ENCODE measurements around the gene WNT11. TPM values are rescaled to one million over a fixed set of nuclear protein-coding genes. Genes with fewer than 3 reads are reported as not detected.
"Not testable (repeated sequence)": the region's sequence is repeated elsewhere in the genome, so short reads cannot be mapped to it uniquely, and the experiment has no call there.

Gene WNT11
- polyA plus RNA-seq, 1 donor from 2014 or later: 2.3 TPM

DNA sequence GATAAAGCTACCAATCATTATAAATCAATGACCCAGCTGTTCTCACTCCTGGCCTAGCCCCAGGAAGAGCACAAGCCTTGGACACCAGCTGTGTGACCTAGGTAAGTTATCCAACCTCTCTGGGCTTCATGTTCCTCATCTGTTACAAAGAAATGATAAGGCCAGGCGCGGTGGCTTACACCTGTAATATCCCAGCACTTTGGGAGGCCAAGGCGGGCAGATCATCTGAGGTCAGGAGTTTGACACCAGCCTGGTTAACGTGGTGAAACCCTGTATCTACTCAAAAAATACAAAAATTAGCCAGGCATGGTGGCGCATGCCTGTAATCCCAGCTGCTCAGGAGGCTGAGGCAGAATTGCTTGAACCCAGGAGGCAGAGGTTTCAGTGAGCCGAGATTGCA, 7.6 kb downstream of the WNT11 start:
- not testable (repeated sequence) for H3F3A ChIP-seq (ENCODE audit: insufficient read depth, low read length, poor library complexity, severe bottlenecking); H3K4me2 ChIP-seq (ENCODE audit: low read length); H3K27ac ChIP-seq (ENCODE audit: low read length); H3K9me3 ChIP-seq (ENCODE audit: low read length); H3K36me3 ChIP-seq (ENCODE audit: insufficient read depth, low read length); H3K79me2 ChIP-seq (replicated peaks; ENCODE audit: insufficient read depth, low read length); H3K9me2 ChIP-seq (ENCODE audit: insufficient read depth, low read length); H4K20me1 ChIP-seq (ENCODE audit: insufficient read depth); H3K9ac ChIP-seq (ENCODE audit: low read length); H3K4me3 ChIP-seq (ENCODE audit: low read length); H2AFZ ChIP-seq (ENCODE audit: low read depth, low read length); H3K27me3 ChIP-seq (ENCODE audit: insufficient read depth, low read depth, low read length)

DNA sequence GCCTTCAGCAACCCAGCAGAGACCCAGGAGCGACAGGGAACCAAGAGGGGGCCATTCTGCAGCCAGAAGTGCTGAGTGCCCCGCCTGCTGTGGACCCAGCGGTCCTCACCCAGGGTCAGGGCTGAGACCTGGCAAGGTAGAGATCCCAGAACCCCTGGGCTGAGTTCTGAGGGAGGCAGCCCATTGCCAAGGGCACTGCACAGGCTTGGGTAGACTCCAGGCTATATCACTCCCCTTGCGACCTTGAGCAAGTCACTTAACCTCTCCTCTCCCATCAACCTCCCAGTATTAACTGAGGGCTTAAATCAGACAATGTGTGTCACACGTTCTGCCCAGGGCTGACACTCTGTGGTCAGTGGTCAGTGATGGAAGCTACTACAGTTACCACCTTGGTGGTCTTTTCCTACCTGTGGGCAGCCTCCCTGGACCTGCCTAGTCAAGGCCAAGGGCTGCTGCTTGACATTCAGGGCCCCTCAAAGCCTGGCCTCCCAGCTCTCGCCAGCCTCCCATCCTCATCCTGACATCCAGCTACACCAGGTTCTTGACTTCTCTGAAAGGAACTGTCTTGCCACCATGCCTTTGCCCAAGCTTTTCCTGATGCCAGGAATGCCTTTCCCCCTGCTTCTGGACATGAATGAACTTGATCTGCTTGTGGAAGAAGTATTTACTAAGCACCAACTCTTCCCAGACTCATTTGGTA, 8.2 kb downstream of the WNT11 start:
- H3K9me2 ChIP-seq (ENCODE audit: insufficient read depth, low read length): no peaks in the 10 kb centered on the region
- no peaks in the 10 kb centered on the region for H3K36me3 ChIP-seq (ENCODE audit: insufficient read depth, low read length)
- H3K27me3 ChIP-seq (ENCODE audit: insufficient read depth, low read depth, low read length): peaks cover 4% of the 10 kb centered on the region
- no peak overlapping the region for H3K4me3 ChIP-seq (ENCODE audit: low read length)
- no peaks in the 10 kb centered on the region for H3K79me2 ChIP-seq (replicated peaks; ENCODE audit: insufficient read depth, low read length)
- no peak overlapping the region for H3K4me2 ChIP-seq (ENCODE audit: low read length)
- no peaks in the 10 kb centered on the region for H3K9me3 ChIP-seq (ENCODE audit: low read length)
- no peaks in the 10 kb centered on the region for H4K20me1 ChIP-seq (ENCODE audit: insufficient read depth)
- H3K27ac ChIP-seq (ENCODE audit: low read length): no peak overlapping the region
- no peak overlapping the region for H2AFZ ChIP-seq (ENCODE audit: low read depth, low read length)
- H3K9ac ChIP-seq (ENCODE audit: low read length): no peak overlapping the region
- no peaks in the 10 kb centered on the region for H3F3A ChIP-seq (ENCODE audit: insufficient read depth, low read length, poor library complexity, severe bottlenecking)
- TF ChIP-seq, protein P1, sequence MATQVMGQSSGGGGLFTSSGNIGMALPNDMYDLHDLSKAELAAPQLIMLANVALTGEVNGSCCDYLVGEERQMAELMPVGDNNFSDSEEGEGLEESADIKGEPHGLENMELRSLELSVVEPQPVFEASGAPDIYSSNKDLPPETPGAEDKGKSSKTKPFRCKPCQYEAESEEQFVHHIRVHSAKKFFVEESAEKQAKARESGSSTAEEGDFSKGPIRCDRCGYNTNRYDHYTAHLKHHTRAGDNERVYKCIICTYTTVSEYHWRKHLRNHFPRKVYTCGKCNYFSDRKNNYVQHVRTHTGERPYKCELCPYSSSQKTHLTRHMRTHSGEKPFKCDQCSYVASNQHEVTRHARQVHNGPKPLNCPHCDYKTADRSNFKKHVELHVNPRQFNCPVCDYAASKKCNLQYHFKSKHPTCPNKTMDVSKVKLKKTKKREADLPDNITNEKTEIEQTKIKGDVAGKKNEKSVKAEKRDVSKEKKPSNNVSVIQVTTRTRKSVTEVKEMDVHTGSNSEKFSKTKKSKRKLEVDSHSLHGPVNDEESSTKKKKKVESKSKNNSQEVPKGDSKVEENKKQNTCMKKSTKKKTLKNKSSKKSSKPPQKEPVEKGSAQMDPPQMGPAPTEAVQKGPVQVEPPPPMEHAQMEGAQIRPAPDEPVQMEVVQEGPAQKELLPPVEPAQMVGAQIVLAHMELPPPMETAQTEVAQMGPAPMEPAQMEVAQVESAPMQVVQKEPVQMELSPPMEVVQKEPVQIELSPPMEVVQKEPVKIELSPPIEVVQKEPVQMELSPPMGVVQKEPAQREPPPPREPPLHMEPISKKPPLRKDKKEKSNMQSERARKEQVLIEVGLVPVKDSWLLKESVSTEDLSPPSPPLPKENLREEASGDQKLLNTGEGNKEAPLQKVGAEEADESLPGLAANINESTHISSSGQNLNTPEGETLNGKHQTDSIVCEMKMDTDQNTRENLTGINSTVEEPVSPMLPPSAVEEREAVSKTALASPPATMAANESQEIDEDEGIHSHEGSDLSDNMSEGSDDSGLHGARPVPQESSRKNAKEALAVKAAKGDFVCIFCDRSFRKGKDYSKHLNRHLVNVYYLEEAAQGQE (IDR thresholded peaks at IDR 0.05; ENCODE audit: borderline replicate concordance): no peak
- TF ChIP-seq SMC3 (conservative IDR thresholded peaks at IDR 0.05; ENCODE audit: poor library complexity): no peak
- no peak for TF ChIP-seq TAF1 (IDR thresholded peaks at IDR 0.05; ENCODE audit: low read depth)
- no peak for TF ChIP-seq EZH2 (IDR thresholded peaks at IDR 0.05; ENCODE audit: borderline replicate concordance, insufficient read depth, low read length, poor library complexity, severe bottlenecking)
- no peak for TF ChIP-seq POLR2AphosphoS5 (IDR thresholded peaks at IDR 0.05)
- TF ChIP-seq MXI1 (conservative IDR thresholded peaks at IDR 0.05; ENCODE audit: poor library complexity, severe bottlenecking): no peak
- TF ChIP-seq EP300 (conservative IDR thresholded peaks at IDR 0.05; ENCODE audit: poor library complexity, severe bottlenecking): no peak
- no peak for TF ChIP-seq RAD21 (conservative IDR thresholded peaks at IDR 0.05)
- TF ChIP-seq, protein P2, sequence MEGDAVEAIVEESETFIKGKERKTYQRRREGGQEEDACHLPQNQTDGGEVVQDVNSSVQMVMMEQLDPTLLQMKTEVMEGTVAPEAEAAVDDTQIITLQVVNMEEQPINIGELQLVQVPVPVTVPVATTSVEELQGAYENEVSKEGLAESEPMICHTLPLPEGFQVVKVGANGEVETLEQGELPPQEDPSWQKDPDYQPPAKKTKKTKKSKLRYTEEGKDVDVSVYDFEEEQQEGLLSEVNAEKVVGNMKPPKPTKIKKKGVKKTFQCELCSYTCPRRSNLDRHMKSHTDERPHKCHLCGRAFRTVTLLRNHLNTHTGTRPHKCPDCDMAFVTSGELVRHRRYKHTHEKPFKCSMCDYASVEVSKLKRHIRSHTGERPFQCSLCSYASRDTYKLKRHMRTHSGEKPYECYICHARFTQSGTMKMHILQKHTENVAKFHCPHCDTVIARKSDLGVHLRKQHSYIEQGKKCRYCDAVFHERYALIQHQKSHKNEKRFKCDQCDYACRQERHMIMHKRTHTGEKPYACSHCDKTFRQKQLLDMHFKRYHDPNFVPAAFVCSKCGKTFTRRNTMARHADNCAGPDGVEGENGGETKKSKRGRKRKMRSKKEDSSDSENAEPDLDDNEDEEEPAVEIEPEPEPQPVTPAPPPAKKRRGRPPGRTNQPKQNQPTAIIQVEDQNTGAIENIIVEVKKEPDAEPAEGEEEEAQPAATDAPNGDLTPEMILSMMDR (IDR thresholded peaks at IDR 0.05; ENCODE audit: poor library complexity, severe bottlenecking): no peak
